HG02970 (cell line): ENCODE results near the gene SNX25.

Experiments
- ATAC-seq: cut with Tn5 transposase; IDR thresholded peaks from one replicate; pipeline ENCODE4 v1.9.1; 2021; ENCODE audit warnings: mild to moderate bottlenecking, moderate library complexity, moderate number of reproducible peaks; ENCODE audit not compliant: unreplicated experiment, low FRiP score

Gene SNX25

DNA sequence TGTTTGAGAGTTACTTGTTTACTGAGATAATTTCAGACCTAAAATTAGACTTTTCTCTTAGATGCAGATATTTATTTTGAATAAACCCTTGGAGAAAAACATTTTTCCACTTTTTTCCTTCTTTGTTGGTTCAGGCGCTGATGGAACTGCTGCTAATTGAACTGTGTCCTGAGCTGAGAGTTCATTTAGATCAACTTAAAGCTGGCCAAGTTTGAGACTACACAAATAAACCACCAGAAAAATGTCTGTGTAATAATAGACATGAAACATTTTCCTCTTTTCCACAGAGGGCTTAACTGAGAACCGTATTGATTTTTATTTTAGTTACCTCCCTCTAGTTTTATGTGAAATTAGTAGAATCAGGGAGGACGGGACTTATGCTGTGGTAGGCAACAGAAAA is 153.9 kb downstream of the SNX25 start:
- ATAC-seq, result no peak

GRCh38 chr4:185364886-185365285 is 155.5 kb downstream of the SNX25 start:
- no peak for ATAC-seq

DNA sequence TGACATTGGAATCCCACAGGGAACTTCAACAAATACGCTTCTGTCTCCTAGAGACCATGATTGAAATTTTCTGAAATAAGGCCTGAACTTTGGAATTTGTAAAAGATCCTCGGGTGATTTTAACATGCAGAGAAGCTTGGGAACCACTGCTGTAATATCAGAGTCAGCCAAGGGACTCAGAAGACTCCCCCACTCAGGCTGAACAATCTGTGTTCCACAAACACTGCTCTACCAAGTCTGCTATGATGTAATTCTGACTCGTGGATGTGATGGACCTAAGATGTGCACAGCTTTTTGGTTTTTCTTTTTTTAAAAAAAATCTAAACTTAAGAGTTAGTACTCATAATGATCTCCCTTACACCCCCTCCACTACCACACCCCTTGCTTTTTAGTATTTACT is 160.3 kb downstream of the SNX25 start:
- no peak for ATAC-seq

GRCh38 chr4:185370268-185370949 is 161.0 kb downstream of the SNX25 start:
- ATAC-seq, result no peak

DNA sequence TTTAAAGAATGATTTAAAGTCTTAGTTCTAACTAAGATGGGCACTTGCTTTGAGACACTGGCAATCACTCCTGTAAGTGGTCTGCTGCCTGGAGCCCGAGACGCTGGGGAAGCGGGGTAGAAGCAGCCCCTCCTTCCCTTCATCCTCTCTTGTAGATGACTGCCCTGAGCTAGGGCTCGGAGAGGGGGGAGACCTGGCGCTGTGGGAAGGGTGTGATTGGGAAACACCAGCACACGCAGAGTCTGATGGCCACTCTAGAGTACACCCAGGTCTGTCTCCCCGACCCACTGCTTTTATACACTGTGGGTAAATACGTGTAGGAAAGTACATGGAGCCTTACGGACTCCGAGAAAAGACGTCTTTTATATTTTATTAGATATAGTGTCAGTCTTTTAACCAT is 162.3 kb downstream of the SNX25 start:
- no peak for ATAC-seq

GRCh38 chr4:185374027-185374426 is 164.6 kb downstream of the SNX25 start:
- no peak for ATAC-seq

GRCh38 chr4:185374573-185374972 is 165.2 kb downstream of the SNX25 start:
- ATAC-seq, result no peak

- no peak for ATAC-seq
Observed at GRCh38 chr4:185378264-185378663, 168.9 kb downstream of the SNX25 start.

DNA sequence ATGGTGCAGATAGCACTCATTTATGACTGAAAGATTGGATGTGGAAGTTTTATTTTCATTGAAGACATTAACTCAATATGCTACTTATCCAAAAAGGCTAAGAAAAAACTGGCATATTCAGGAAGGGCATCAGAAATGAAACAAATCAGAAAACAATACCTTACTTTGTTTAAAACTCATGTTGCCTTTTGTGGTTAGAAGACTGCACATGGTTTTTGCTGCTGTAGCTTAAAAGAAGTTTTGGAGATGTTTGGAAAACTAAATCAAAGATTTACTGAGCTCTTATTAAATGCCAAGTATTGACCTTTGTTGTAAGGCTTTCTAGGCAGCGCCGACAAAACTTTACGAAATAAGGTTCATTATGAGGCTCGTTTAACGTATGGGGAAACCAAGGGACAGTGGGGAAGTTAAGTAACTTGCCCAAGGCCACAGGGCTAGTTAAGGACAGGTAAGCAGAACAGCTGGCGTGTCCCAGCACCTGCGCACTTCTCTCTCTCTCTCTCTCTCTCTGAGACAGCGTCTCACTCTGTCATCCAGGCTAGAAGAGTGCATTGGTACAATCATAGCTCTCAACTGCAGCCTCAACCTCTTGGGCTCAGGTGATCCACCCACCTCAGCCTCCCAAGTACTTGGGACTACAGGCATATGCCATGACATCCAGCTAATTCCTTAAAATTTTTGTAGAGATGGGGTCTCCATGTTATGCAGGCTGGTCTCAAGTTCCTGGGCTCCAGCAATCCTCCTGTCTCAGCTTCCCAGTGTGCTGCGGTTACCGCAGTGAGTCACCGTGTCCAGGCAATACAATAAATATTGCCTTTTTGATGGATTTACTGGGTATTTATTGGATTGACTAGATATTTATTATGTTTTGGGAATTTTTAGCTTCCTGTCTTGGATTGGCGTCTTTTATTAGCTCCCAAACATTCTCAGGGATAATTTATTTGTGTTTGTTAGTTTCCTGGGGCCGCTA is 170.2 kb downstream of the SNX25 start:
- ATAC-seq, result no peak

GRCh38 chr4:185380320-185380719 is 170.9 kb downstream of the SNX25 start:
- no peak for ATAC-seq

DNA sequence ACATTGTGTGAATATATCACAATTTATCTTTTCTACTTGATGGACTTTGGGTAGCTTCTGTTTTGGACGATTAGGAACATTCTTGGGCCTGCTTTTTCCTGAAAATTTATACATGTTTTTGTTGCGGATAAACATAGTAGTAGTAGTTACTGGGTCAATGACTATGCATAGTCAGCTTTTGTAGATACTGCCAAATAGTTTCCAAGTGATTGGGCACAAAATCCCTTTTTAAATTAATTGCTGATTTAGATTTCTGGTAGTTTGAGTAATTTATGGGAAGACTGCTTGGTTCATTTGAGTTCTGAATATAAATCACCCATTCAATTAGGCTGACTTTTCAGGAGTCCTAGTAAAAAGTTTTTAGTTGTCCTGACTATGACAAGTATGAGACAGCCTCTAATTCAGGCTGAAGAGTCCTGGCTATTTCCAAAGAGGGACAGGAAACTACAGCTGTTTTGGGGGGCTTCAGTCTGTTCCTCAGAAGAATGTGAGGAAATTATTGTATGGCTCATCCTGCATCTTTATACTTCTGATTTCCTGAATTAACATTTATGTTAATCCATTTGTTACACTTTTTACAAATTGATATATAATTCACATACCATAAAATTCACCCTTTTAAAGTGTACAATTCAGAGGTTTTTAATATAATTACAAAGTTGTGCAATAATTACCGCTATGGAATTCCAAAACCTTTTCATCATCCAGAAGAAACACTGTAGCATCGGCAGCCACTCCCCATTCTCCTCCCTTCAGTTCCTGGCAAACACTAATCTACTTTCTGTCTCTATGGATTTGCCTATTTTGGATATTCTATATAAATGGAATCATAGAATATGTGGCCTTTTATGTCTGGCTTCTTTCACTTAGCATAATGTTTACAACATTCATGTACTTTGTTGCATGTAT is 172.1 kb downstream of the SNX25 start:
- ATAC-seq, result no peak

DNA sequence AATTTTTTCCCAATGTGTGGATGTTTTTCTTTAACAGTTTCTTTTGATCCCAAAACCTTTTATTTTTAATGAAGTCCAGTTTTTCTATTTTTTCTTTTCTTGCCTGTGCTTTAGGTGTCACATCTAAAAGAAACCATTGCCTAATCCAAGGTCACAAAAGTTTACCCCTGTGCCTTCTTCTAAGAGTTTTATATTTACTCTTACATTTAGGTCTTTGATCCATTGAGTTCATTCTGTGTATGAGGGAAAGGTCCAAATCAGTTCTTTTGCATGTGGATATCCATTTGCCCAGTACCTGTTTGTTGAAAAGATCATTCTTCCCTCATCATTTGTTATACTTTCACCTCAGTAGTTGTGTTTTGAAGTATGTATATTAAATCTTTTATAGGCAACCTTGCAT is 173.4 kb downstream of the SNX25 start:
- no peak for ATAC-seq

DNA sequence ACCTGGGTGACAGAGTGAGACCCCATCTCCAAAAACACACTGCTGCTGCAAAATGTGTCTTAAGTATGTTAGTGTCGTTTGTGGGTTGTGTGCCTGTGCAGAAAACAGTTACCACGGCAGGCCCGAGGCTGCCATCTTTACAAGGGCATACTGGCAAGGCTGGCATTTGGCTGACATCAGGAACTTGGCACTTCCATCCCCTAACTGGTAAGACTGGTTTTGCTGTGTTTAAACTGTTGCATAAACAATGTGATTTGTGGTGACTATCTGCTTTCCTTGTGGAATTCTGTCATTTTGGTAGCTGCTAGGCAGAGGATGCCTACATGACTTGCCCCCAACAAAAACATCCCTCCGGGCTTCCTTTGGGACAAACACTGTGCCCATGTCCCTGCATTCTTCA is 174.1 kb downstream of the SNX25 start:
- no peak for ATAC-seq

DNA sequence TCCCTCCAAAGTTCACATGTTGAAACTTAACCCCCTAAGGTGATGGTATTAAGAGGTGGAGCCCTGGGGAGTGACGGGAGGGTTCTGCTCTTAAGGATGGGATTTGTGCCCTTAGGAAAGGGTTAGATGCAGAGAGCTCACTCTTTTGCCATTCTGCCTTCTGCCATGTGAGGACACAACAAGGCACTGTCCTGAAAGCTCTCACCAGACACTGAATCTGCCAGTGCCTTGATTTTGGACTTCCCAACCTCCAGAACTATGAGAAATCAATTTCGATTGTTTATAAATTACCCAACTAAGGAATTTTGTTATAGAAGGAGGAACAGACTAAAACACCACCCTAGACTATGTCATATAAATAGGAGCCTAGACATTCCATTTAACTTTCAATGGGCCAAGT is 174.7 kb downstream of the SNX25 start:
- no peak for ATAC-seq

DNA sequence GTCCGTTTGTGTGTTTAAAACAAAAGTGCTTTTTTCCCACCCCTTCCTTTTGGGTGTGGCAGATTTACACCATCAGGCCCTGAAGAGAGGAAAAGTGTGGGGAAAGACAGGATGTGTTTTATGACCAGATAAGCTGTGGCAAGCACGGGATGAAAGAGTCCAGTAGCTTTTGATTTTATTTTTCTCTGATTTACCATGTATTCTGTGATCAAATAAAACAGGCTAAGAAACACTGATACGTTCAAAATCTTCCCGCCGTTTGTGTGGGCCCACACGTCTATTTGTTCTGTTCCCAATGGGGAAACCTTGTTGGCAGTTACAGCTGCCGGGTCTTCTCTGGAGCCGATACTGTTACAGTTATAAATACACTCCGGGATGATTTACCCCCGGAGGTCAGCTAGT is 175.5 kb downstream of the SNX25 start:
- ATAC-seq, result no peak

DNA sequence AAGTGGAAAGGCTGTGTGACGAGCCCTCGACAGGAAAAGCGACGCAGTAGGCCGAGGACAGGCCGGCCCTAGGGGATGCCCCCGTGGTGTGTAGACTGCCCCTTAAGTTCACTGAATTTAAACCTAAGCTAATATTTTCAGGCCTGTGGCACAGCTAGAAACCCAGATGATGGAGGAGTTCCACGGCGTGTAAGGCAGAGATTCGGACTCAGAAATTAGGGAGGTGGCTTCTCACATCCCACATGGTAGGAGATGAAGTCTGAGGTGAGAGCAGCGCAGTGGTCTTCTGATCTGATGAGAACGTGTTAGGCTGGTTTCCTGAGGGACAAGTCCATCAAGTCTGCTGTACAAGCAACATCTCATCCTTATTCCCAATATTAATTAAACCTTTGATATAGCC is 178.6 kb downstream of the SNX25 start:
- no peak for ATAC-seq

- ATAC-seq, result no peak
Observed at GRCh38 chr4:185390941-185391340, 181.5 kb downstream of the SNX25 start.

GRCh38 chr4:185392156-185392555 is 182.8 kb downstream of the SNX25 start:
- ATAC-seq, result no peak

DNA sequence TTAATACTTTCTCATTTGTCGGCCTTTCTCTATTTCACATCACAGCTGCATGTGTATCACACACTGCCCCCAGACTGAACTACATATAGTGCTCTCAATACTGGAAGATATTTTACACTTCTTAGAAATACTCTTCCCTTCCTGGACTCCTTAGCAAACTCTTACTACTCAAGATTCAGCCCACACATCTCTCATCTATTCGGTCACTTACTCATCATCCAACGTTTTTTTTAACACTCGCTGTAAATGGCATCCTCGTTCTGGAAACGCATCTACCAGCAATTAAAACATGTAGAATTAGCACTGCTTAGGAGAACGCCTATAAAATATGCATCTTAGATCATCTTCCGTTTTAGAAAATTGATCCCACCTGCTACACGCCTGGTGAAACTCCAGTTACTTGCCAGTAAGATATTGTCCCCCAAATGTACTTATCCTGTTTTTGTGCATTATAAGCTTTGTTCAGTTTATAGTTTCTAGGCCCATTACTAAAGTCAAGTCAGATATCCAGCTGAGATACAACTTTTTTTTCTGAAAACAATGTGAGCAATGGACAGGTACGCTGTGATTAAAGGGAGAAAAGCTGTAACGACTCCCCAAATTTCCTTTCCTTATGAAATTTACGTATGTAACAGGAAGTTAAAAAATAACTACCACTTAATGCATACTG is 185.3 kb downstream of the SNX25 start:
- no peak for ATAC-seq

DNA sequence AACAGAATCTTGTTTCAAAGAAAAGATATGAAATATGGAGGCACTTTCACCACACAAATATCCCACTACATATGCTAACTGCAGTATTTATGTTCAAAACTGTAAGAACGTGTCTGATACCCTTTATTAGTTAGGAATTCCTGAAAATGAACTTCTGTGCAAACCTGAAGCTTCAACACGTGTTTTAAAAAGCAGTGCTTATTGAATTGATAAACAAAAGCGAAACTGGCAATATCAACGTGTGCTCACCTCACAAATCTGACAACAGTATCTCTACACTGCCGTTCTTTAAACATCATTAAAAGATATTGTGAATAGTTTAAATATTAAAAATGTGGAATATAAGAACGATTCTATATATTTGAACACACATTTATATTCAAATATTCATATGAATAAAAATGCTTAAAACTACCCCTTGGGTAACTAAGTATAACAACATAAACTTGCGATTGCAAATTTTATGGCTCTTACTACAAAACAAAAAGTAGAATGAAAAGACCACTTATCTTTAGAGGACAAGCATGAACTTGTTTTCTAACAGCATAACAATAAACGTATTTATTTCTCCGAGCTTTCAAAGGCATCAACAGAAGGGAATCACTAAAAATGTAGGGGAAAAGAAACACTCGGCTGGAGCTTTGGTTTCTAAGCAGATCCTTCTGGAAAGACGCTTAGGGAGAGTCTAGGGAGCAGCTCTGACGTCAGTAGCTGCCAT is 186.0 kb downstream of the SNX25 start, which contains the start of gene LRP2BP:
Gene LRP2BP, minus strand, starts transcription at position 687 of the 718 bp plus-strand sequence. CDS start 17,738 bp downstream, outside the sequence.
- ATAC-seq, result no peak
